ENCODE measurements around the gene NTRK2.
"Not testable (repeated sequence)": the region's sequence is repeated elsewhere in the genome, so short reads cannot be mapped to it uniquely, and the experiment has no call there.

Gene NTRK2

DNA sequence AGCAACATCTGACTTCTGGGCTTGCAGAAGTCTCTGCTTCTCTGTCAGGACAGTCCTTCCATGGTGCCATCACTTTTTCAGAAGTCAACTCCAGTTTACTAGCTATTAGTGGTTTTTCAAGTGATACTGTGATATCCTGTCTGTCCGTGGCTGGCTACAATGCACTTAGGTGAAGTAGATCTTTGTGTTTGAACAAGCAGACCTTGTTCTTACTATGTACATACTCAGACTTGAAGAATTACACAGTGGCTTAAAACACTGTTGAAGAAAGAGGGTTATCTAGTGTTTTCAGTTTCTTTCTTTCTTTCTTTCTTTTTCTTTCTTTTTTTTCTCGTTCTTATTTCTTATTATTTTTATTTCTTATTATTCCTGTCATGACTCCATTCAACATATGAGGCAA is 228.7 kb downstream of the NTRK2 start:
- POLR2A ChIA-PET = no interaction called here
- H3K36me3 ChIP-seq (ENCODE audit: control insufficient read depth in 2 of 2, insufficient read depth in 1 of 2, low read length in 2 of 2) = no peaks in the 10 kb centered on the region

DNA sequence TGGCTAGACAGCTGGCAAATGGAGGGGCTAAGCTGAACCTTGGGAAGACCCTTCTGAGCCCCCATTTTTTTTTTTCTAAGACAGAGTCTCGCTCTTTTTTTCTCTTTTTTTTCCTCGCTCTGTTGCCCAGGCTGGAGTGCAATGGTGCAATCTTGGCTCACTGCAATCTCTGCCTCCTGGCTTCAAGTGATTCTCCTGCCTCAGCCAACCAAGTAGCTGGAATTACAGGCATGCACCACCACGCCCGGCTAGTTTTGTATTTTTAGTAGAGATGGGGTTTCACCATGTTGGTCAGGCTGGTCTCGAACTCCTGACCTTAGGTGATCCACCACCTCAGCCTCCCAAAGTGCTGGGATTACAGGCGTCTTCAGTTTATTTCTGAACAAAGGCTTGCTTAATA is 229.1 kb downstream of the NTRK2 start:
- H3K27ac ChIP-seq (ENCODE audit: extremely low read depth, low read depth, low read length); H3K9me3 ChIP-seq (ENCODE audit: control insufficient read depth, insufficient read depth, low read depth, low read length); H3K36me3 ChIP-seq (ENCODE audit: control insufficient read depth in 2 of 2, insufficient read depth in 1 of 2, low read length in 2 of 2); POLR2A ChIA-PET; H3K4me3 ChIP-seq (ENCODE audit: low read depth, low read length); CTCF ChIA-PET; H3K4me1 ChIP-seq (ENCODE audit: control insufficient read depth, insufficient read depth, low read length): not testable (repeated sequence)

More for the DNA sequence above, 228.7 kb downstream of the NTRK2 start:
- TF ChIP-seq GLI4 (tag by site-specific recombination; IDR thresholded peaks at IDR 0.05) (no peak), SP3 (tag by site-specific recombination; IDR thresholded peaks at IDR 0.05) (no peak), WT1 (tag by site-specific recombination; IDR thresholded peaks at IDR 0.05) (no peak), KLF7 (tag by site-specific recombination; IDR thresholded peaks at IDR 0.05; ENCODE audit: borderline replicate concordance) (no peak), ZNF473 (tag by site-specific recombination; IDR thresholded peaks at IDR 0.05) (no peak), ZNF501 (tag by site-specific recombination; IDR thresholded peaks at IDR 0.05) (no peak), ZFP3 (tag by site-specific recombination; IDR thresholded peaks at IDR 0.05; ENCODE audit: low read depth) (no peak), ZNF48 (tag by site-specific recombination; IDR thresholded peaks at IDR 0.05) (no peak)
- TF ChIP-seq, protein P1, sequence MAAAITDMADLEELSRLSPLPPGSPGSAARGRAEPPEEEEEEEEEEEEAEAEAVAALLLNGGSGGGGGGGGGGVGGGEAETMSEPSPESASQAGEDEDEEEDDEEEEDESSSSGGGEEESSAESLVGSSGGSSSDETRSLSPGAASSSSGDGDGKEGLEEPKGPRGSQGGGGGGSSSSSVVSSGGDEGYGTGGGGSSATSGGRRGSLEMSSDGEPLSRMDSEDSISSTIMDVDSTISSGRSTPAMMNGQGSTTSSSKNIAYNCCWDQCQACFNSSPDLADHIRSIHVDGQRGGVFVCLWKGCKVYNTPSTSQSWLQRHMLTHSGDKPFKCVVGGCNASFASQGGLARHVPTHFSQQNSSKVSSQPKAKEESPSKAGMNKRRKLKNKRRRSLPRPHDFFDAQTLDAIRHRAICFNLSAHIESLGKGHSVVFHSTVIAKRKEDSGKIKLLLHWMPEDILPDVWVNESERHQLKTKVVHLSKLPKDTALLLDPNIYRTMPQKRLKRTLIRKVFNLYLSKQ (tag by site-specific recombination; IDR thresholded peaks at IDR 0.05; ENCODE audit: borderline replicate concordance) = no peak
- H3K9me3 ChIP-seq (ENCODE audit: control insufficient read depth, insufficient read depth, low read depth, low read length) = no peaks in the 10 kb centered on the region
- CTCF ChIA-PET = no interaction called here
- no peak overlapping the region for H3K4me3 ChIP-seq (ENCODE audit: low read depth, low read length)
- no peak overlapping the region for H3K27ac ChIP-seq (ENCODE audit: extremely low read depth, low read depth, low read length)
- H3K4me1 ChIP-seq (ENCODE audit: control insufficient read depth, insufficient read depth, low read length) = no peaks in the 10 kb centered on the region

DNA sequence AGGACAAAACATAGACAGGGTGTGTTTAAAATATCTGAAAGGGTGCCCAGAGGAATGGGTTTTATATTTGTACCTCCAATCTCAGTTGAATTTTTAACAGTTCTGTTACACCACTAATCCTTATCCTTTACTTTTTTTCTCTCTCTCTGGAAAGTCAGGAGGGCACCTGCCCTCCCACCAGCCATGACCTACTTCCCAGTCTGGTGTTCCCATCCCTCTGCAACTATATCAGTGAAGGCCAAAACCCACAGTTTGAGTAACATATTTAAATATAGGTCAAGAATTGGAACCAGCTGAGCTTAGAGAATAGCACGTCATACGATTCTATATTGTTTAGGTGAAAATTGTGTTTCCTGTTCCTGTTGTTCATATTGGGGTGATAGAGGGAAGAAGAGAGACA is 229.8 kb downstream of the NTRK2 start:
- POLR2A ChIA-PET = no interaction called here
- CTCF ChIA-PET = no interaction called here
- H3K36me3 ChIP-seq (ENCODE audit: control insufficient read depth in 2 of 2, insufficient read depth in 1 of 2, low read length in 2 of 2) = no peaks in the 10 kb centered on the region
- H3K4me3 ChIP-seq (ENCODE audit: low read depth, low read length) = no peak overlapping the region
- no peaks in the 10 kb centered on the region for H3K4me1 ChIP-seq (ENCODE audit: control insufficient read depth, insufficient read depth, low read length)
- H3K27ac ChIP-seq (ENCODE audit: extremely low read depth, low read depth, low read length) = no peak overlapping the region
- TF ChIP-seq, protein P2, sequence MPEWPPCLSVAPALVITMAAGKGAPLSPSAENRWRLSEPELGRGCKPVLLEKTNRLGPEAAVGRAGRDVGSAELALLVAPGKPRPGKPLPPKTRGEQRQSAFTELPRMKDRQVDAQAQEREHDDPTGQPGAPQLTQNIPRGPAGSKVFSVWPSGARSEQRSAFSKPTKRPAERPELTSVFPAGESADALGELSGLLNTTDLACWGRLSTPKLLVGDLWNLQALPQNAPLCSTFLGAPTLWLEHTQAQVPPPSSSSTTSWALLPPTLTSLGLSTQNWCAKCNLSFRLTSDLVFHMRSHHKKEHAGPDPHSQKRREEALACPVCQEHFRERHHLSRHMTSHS (tag by site-specific recombination; IDR thresholded peaks at IDR 0.05) = no peak
- no peak for TF ChIP-seq ZNF146 (tag by site-specific recombination; IDR thresholded peaks at IDR 0.05)
- TF ChIP-seq, protein P3, sequence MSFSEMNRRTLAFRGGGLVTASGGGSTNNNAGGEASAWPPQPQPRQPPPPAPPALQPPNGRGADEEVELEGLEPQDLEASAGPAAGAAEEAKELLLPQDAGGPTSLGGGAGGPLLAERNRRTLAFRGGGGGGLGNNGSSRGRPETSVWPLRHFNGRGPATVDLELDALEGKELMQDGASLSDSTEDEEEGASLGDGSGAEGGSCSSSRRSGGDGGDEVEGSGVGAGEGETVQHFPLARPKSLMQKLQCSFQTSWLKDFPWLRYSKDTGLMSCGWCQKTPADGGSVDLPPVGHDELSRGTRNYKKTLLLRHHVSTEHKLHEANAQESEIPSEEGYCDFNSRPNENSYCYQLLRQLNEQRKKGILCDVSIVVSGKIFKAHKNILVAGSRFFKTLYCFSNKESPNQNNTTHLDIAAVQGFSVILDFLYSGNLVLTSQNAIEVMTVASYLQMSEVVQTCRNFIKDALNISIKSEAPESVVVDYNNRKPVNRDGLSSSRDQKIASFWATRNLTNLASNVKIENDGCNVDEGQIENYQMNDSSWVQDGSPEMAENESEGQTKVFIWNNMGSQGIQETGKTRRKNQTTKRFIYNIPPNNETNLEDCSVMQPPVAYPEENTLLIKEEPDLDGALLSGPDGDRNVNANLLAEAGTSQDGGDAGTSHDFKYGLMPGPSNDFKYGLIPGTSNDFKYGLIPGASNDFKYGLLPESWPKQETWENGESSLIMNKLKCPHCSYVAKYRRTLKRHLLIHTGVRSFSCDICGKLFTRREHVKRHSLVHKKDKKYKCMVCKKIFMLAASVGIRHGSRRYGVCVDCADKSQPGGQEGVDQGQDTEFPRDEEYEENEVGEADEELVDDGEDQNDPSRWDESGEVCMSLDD (tag by site-specific recombination; IDR thresholded peaks at IDR 0.05) = no peak
- no peak for TF ChIP-seq ZNF629 (tag by site-specific recombination; IDR thresholded peaks at IDR 0.05)
- no peak for TF ChIP-seq FEZF1 (tag by site-specific recombination; IDR thresholded peaks at IDR 0.05)
- TF ChIP-seq ZNF514 (tag by site-specific recombination; IDR thresholded peaks at IDR 0.05) = no peak
- H3K9me3 ChIP-seq (ENCODE audit: control insufficient read depth, insufficient read depth, low read depth, low read length) = no peaks in the 10 kb centered on the region

DNA sequence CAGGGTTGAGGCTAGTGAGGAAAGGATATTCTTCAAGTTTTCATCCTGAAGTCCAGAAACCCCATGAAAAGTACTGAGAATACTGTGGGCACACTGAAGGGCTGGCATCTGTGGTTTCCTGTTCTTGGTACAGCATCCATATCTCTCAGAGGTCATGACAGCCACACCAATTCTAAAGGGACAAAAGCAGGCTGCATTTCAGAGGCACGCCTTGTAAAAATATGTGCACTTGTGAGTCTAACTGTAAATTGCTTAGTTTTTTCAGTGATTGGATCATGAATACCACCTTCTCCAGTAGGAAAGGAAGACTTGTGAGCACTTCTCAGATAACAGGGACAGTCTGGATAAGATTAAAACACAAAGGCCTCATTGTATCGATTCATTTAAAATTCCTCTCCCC is 230.9 kb downstream of the NTRK2 start:
- POLR2A ChIA-PET = no interaction called here
- Histone ChIP-seq H3K9me3 (ENCODE audit: control insufficient read depth, insufficient read depth, low read depth, low read length) (no peaks in the 10 kb centered on the region), H3K4me1 (ENCODE audit: control insufficient read depth, insufficient read depth, low read length) (no peaks in the 10 kb centered on the region), H3K4me3 (ENCODE audit: low read depth, low read length) (no peak overlapping the region), H3K36me3 (ENCODE audit: control insufficient read depth in 2 of 2, insufficient read depth in 1 of 2, low read length in 2 of 2) (no peaks in the 10 kb centered on the region), H3K27ac (ENCODE audit: extremely low read depth, low read depth, low read length) (no peak overlapping the region)
- CTCF ChIA-PET = interaction anchor here (1.4 kb wide), 1 partner anchor 358 kb away, joined by 3 read pairs; no protein-coding TSS in a partner anchor
- TF ChIP-seq, protein P4, sequence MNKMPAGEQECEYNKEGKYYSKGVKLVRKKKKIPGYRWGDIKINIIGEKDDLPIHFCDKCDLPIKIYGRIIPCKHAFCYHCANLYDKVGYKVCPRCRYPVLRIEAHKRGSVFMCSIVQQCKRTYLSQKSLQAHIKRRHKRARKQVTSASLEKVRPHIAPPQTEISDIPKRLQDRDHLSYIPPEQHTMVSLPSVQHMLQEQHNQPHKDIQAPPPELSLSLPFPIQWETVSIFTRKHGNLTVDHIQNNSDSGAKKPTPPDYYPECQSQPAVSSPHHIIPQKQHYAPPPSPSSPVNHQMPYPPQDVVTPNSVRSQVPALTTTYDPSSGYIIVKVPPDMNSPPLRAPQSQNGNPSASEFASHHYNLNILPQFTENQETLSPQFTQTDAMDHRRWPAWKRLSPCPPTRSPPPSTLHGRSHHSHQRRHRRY (tag by site-specific recombination; IDR thresholded peaks at IDR 0.05) = no peak
- TF ChIP-seq ZNF624 (tag by site-specific recombination; IDR thresholded peaks at IDR 0.05) (no peak), ZNF354C (tag by site-specific recombination; IDR thresholded peaks at IDR 0.05; ENCODE audit: borderline replicate concordance, low read depth) (no peak), ZNF560 (tag by site-specific recombination; IDR thresholded peaks at IDR 0.05; ENCODE audit: borderline replicate concordance) (no peak), SP7 (tag by site-specific recombination; IDR thresholded peaks at IDR 0.05) (no peak), ZBTB21 (tag by site-specific recombination; IDR thresholded peaks at IDR 0.05) (no peak), ZNF785 (tag by site-specific recombination; IDR thresholded peaks at IDR 0.05) (no peak), ZNF174 (tag by site-specific recombination; IDR thresholded peaks at IDR 0.05) (no peak)
- TF ChIP-seq, protein P5, sequence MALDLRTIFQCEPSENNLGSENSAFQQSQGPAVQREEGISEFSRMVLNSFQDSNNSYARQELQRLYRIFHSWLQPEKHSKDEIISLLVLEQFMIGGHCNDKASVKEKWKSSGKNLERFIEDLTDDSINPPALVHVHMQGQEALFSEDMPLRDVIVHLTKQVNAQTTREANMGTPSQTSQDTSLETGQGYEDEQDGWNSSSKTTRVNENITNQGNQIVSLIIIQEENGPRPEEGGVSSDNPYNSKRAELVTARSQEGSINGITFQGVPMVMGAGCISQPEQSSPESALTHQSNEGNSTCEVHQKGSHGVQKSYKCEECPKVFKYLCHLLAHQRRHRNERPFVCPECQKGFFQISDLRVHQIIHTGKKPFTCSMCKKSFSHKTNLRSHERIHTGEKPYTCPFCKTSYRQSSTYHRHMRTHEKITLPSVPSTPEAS (tag by site-specific recombination; IDR thresholded peaks at IDR 0.05) = no peak

Data from HEK293 (cell line).